Activated CD8-positive, alpha-beta memory T cell treated with anti-CD3 and anti-CD28 coated beads for 1 hour (primary cell): ENCODE results near the gene HSPA5.
"Not testable (repeated sequence)": the region's sequence is repeated elsewhere in the genome, so short reads cannot be mapped to it uniquely, and the experiment has no call there.

Experiments
- DNase-seq, 2 donors: peaks; one replicate each; pipeline ENCODE4 v3.0.0-alpha.2; 2020; ENCODE audit warnings: low read depth in 1 of 2; ENCODE audit errors: extremely low read depth in 1 of 2

HSPA5 gene

DNA sequence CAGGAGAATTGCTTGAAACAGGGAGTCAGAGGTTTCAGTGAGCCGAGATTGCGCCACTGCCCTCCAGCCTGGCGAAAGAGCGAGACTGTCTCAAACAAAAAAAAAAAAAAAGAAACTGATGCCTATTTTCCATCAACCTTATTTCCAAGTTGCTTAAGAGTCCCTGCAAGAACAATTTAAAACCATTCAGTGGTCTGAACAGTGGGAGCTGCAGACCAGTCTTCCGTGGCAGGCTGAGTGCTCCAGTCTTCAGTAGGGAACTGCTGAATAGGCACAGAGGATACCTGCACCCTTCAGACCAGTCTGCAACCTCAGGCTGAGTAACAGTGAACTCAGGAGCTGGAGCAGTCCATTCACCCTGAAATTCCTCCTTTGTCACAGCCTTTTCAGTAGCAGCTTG, 46.7 kb downstream of the HSPA5 start:
- not testable (repeated sequence) for DNase-seq

DNA sequence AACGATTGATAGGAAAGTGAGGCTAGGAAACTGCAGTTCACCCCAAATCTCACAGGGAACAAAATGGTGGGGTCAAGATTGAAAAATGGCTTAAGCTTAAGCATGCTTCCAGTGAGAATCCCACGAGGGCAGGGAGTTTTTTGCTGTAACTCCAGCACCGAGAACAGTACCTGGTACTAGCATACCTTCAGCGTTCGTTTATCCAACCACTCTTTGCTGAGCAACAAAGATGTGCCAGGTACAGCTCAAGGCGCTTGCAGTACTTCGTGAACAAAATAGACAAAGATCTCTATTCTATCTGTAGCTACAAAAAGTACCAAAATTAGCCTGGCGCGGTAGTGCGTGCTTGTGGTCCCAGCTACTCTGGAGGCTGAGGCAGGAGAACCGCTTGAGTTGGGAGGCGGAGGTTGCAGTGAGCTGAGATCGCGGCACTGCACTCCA, 50.8 kb downstream of the HSPA5 start:
- DNase-seq = no peak

DNA sequence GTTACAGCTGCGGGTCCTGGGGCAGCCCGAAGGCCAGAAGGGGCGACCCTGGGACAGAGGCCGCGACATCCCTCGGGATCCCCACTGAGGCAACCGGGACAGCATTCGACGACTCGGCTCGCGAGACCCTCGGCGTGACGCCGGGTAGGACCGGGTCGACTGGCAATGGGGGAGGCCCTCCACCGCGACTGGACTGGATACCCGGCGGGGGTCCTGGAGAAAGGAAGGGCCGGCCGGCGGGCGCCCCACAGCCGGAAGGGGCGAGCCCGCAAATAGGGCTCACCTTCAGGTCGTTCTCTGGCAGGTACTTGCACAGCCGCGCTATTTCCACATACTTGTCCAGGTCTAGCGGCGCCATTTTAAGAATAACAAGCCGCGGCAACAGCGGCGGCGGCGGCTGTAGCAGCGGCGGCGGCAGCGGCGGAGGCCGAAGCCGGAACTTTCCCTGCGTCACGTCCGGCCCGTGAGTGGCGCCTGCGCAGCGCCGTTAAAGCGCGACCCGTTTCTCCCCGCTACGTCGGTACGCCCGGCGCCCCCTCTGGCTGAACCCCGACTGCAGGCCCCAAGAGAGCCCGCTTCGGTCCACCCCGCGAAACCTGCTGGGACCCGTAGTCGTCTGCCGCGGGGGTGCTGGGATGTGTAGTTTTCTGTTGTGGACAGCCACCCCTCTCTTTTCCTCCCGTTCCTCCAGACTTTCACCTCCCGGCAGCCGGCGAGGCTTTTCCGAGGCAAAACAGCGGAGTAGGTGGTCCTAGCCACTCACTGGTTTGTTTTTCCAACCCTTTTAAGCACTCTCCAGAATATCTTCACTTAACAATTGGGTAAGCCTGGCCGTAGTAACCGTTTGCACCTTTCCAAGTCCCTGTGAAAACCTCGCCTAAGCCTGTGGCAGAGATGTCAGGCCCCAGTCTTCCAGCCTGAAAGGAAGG, 51.5 kb downstream of the HSPA5 start, which contains the start of gene PPP6C:
PPP6C (minus strand) TSS at position 443 of the 929 bp plus-strand sequence; CDS start at position 358, 85 bp downstream.
- DNase-seq = peak; percentile 92 to 97

DNA sequence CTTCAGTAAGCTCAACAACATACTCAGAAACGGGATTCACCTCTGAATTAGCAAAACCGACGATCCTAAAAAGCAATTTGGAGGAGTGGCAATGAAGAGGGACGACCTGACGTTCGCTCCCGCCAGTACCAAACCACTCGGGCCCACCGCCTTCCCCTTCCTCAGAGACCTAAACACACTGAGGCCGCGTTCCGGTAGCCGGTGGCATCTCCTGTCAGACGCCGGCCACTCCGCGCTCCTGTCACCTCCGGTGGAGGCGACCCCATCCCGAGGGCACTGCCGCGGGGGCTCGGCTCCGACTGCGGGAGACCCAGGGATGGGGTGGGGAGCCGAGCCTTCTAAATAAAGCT, 52.2 kb downstream of the HSPA5 start:
- DNase-seq = peak in 1 of 2 donors; percentile 21
